EH (cell line): Measurements from ENCODE around the gene RAD51B.
"Not testable (repeated sequence)": the region's sequence is repeated elsewhere in the genome, so short reads cannot be mapped to it uniquely, and the experiment has no call there.

Source experiments
- DNase-seq: peaks from one replicate; pipeline ENCODE4 v3.0.0-alpha.2; 2015; ENCODE audit warnings: low read depth

Gene RAD51B

GRCh38 chr14:68655021-68655831, 835.6 kb downstream of the RAD51B start:
- no peak for DNase-seq

- no peak for DNase-seq
These were observed 836.3 kb downstream of the RAD51B start for GRCh38 chr14:68655911-68656316.

- no peak for DNase-seq
These were observed 836.9 kb downstream of the RAD51B start for GRCh38 chr14:68656452-68656851.

DNA sequence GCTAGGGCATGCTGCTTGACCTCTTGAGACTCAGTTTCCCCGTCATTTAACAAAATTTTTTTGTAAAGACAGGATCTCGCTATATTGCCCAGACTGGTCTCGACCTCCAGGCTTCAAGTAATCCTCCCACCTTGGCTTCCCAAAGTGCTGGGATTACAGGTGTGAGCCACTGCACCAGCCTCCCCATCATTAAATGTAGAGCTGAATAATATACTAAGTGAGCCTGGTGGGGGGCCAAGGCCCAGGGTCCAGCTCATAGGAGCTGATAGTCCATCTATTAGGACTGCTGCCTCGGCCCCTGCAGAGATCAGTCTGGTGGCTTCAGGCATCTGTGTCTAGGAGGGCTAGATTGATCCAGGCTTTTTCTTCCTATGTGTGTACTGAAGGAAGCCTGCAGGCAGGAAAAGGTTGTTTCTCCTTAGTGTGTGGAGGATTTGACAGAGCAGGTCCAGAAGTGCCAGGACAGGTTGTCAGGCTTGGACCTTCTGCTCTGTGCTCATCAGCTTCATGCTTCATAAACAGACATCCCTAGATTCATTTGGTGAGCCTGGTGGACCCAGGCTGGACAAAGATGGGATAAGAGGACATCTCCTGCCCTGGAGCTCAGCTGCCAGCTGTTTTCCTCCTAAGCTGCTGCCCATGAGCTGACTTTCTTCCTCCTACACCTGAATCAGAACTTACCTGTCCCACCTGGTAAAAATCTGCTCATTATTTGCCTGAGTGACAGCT, 837.9 kb downstream of the RAD51B start:
- DNase-seq: no peak

DNA sequence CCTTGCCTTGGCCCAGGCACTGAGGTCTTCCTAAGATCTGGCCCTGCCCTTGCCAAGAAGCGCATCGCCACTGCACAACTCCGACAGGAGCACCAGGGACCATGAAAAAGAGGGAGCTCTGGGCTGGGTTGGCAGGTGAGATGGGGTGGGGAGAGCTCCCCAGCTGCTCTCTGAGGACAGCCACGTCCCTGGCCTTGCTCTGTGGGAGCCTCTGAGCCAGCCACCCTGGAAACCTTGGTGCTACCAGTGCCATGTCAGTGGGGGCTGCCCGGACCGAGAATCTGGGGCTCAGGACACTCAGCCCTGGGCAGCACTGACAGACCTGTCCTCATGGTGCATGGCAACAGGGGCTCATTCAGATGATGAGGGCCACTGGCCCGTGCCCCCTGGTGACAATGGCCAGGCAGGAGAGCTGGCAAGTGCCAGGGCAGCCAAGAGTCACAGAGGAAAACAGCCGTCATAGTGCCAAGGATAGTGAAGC, 838.5 kb downstream of the RAD51B start:
- DNase-seq: no peak

DNA sequence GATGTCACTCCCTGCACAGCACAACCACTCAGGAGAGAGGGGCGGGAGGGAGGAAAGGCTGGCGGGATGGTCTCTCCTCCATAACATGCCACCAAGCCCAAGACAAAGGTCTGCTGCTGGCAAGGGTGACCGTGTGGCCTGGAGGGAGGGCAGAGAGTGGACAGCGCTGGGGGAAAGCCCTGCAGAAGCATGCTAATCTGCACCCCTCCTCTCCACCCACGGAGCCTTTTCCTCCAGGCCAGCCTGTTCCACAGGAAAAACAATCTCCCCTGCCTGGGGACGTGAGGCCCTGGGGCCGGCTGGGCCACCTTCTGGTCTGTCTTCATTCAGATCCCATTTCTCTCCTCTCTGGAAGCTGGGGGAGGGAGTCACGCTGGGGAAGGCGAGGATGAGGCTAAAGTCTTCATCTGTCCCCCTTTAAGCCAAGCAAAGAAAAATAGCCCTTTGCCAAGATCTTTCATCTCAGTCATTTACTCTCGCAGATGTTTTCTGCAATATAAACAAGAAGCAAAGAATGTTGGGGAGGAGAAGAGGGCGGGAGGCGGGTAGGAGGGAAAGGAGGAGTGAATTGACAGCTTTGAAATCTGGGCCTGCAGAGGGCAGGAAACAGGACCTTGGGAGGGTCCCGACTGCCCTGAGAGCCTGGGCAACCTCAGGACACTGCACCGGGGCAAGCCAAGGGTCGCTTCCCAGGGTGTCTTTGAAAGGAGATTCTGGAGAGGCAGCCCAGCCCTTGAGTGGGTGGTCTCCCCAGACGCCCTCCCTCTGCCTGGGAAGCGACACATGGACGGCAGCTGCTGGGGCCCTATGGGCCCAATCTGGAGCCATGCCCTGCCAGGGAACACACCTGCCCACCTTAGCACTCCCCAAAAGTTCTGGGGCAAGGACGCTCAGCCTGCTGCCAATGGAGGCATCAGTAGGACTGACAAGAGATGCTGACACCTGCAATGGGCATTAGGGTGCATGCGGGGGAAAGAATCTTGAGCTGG, 839.7 kb downstream of the RAD51B start:
- DNase-seq: peak; percentile 63

- DNase-seq: no peak
These were observed 840.9 kb downstream of the RAD51B start for GRCh38 chr14:68660495-68660894.

DNA sequence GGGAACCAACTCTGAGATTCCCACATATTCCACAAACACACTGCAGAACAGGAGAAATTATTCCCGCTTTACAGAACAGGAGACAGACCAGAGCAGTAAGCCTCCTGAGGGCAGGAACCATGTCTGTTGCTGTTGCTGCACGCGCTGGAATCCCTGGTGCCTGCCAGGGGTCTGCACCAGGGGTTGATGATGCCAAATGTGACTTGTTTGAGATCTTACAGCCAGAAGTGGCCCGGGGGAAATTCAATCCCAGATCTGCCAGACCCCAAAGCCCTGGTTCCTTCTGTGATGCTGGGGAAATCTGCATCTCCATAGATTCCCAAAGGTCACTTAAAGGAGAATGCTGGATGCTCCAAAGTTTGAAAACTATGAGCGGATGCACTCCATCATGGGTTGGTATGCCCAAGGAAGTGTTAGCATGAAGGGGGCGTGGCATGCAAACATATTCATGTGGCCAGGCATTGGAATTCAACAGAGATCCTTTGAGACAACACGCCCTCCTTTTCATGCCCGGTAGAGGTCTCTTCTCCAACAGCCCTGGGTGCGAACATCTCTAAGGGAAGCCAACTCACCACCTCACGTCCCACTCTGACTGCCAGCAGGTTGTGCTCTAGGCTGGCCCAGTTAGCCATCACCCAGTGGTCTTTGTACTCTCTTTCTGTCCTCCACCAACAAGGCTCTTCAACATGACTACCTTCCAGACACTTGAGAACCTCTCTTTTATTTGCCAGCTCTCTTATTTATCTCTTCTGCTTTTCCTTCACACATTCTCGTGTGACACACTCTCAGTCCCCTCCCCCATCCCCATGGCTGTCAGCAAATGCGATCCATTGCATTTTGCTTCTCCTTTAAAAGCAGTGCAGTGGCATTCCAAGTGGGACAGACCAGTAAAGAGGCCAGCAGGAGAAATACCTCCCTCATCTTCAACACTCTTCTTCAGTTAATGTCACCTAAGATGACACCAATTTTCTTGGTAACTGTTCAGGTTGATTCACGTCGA, 841.9 kb downstream of the RAD51B start:
- no peak for DNase-seq

GRCh38 chr14:68662392-68662791, 842.8 kb downstream of the RAD51B start:
- peak; percentile 40 for DNase-seq

- not testable (repeated sequence) for DNase-seq
These were observed 843.2 kb downstream of the RAD51B start for GRCh38 chr14:68662826-68663225.

DNA sequence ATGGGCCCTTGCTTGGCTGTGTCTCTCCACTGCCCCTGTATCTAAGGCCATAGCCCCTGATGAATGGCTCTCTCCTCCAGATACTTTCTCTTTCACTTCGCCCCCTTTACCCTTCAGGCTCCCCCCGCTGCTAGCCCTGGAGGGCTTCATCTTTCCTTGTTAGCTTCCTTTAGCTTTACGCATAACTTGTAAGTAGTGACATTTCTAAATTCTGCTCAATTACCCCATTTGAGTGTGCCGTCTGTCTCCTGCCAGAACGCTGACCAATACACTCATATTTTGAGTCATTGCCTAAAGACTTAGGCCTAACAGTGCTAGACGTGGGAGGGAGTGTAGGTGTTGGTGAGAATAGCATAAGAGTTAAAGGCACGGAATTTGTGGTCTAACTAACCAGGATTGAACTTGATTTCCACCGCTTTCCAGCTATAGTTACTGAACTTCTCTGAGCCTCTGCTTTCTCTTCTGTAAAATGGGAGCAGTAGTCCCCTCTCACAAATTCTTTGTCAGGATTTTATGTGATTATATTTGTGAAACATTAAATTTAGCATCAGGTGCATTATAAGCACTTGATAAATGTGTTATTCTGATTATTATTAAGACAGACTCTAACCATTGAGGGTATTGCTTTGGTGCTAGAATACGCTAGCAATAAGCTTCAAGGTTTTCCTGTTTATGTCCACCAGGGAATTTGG, 844.0 kb downstream of the RAD51B start:
- peak; percentile 51 for DNase-seq

- DNase-seq: peak; percentile 49
These were observed 844.7 kb downstream of the RAD51B start for GRCh38 chr14:68664225-68664681.

DNA sequence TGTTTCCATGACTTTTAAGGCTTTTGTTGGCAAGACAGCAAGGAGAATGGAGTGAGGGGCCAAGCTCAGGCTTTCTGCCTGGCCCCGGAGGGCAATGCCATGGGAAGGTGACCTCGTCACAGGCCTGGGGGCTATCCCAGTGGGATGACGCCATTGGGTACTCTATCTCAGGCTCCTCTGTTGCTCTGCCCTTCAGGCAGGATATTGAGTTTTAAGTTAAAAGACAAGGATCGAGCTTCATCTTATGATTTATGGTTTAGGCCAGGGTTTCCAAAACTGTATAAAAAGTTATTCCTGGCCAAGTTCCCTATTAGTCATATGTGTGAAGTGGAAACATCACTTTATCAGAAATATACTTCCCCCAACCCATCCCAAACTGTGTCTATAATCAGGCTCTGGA, 845.6 kb downstream of the RAD51B start:
- DNase-seq: peak; percentile 80

DNA sequence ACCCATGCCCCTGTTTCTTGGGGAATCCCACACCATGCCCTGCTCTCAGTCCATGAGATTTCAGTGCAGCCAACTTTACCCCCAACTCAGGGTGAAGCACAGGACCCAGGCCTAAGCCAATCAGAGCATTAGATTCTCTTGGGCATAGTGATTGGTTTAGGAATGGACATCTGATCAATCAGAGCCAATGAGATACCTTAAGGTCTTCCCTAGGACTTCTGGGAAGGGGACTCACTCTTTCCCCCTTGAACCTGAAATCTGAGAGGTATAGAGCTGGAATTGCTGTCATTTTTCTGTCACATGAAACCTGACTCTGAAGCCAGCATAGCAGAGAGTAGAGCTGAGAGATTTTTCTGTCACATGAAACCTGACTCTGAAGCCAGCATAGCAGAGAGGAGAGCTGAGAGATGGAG, 846.2 kb downstream of the RAD51B start:
- peak; percentile 37 for DNase-seq

- peak; percentile 50 for DNase-seq
These were observed 846.7 kb downstream of the RAD51B start for GRCh38 chr14:68666236-68666635.

GRCh38 chr14:68666899-68667298, 847.3 kb downstream of the RAD51B start:
- DNase-seq: no peak

DNA sequence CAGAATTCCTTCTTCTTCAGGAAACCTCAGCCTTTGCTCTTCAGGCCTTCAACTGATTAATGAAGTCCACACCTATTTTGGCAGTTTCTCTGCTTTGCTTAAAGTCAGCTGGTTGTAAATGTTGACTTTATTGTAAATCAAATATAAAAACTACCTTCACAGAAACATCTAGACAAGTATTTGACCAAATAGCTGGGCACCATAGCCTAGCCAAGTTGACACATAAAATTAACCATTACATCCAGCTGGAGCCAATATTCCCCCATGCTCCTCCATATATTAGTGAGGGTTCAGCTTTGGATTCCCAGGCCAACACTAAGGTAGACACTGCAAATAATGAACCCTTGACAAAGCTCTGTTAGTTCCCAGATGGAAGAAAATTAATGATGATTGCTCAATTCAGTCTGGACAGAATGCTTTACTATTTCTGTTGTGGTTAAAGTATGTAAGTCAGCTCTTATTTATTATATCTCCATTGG, 847.8 kb downstream of the RAD51B start:
- peak; percentile 74 for DNase-seq

GRCh38 chr14:68668028-68668427, 848.4 kb downstream of the RAD51B start:
- DNase-seq: no peak

- no peak for DNase-seq
These were observed 849.0 kb downstream of the RAD51B start for GRCh38 chr14:68668531-68668930.

- DNase-seq: peak; percentile 45
These were observed 849.5 kb downstream of the RAD51B start for GRCh38 chr14:68669111-68669511.
